ENCODE results near the gene SELP.

The SELP gene

GRCh38 chr1:169601096-169601881 is 28.6 kb downstream of the SELP start:
- peak; percentile 57 to 58 for DNase-seq (ENCODE audit: low read depth in 2 of 2)
- peak; percentile 26 for TF ChIP-seq CTCF (IDR thresholded peaks at IDR 0.05; ENCODE audit: low read depth, low read length)
- no peak overlapping the region for H3K4me3 ChIP-seq (replicated peaks in 1 of 2; ENCODE audit: low read depth in 2 of 2, low read length in 2 of 2)

GRCh38 chr1:169595764-169596711 is 33.9 kb downstream of the SELP start:
- TF ChIP-seq CTCF (IDR thresholded peaks at IDR 0.05; ENCODE audit: low read depth, low read length), result no peak
- H3K4me3 ChIP-seq (replicated peaks in 1 of 2; ENCODE audit: low read depth in 2 of 2, low read length in 2 of 2), result no peak overlapping the region
- peak; percentile 41 to 47 for DNase-seq (ENCODE audit: low read depth in 2 of 2)

- no peak for DNase-seq (ENCODE audit: low read depth in 2 of 2)
- no peak for TF ChIP-seq CTCF (IDR thresholded peaks at IDR 0.05; ENCODE audit: low read depth, low read length)
- H3K4me3 ChIP-seq (replicated peaks in 1 of 2; ENCODE audit: low read depth in 2 of 2, low read length in 2 of 2), result no peak overlapping the region
These were observed 35.5 kb downstream of the SELP start for GRCh38 chr1:169594391-169594790.

- H3K4me3 ChIP-seq (replicated peaks in 1 of 2; ENCODE audit: low read depth in 2 of 2, low read length in 2 of 2), result no peak overlapping the region
- DNase-seq (ENCODE audit: low read depth in 2 of 2), result no peak
- TF ChIP-seq CTCF (IDR thresholded peaks at IDR 0.05; ENCODE audit: low read depth, low read length), result no peak
These were observed 39.0 kb downstream of the SELP start for GRCh38 chr1:169590932-169591331.

- TF ChIP-seq CTCF (IDR thresholded peaks at IDR 0.05; ENCODE audit: low read depth, low read length), result no peak
- no peak overlapping the region for H3K4me3 ChIP-seq (replicated peaks in 1 of 2; ENCODE audit: low read depth in 2 of 2, low read length in 2 of 2)
- no peak for DNase-seq (ENCODE audit: low read depth in 2 of 2)
These were observed 41.0 kb downstream of the SELP start for GRCh38 chr1:169588785-169589485.

GRCh38 chr1:169588112-169588511 is 41.8 kb downstream of the SELP start:
- DNase-seq (ENCODE audit: low read depth in 2 of 2), result no peak
- H3K4me3 ChIP-seq (replicated peaks in 1 of 2; ENCODE audit: low read depth in 2 of 2, low read length in 2 of 2), result no peak overlapping the region
- TF ChIP-seq CTCF (IDR thresholded peaks at IDR 0.05; ENCODE audit: low read depth, low read length), result no peak
